NB4 (cell line): Measurements from ENCODE around the gene ARL8A.

Experiments used
- MYC ChIP-seq: IDR thresholded peaks from 2 replicates; pipeline ENCODE4 v1.6.1; 2011; ENCODE audit warnings: low read depth, low read length
- POLR2A ChIP-seq: IDR thresholded peaks from 2 replicates; pipeline ENCODE4 v1.6.1; 2011; ENCODE audit warnings: mild to moderate bottlenecking; ENCODE audit not compliant: insufficient read length; ENCODE audit errors: extremely low read depth
- TF ChIP-seq, protein P1 (sequence below): IDR thresholded peaks from one replicate; pipeline ENCODE4 v1.5.1; 2012; ENCODE audit warnings: low read depth, low read length

DNA sequence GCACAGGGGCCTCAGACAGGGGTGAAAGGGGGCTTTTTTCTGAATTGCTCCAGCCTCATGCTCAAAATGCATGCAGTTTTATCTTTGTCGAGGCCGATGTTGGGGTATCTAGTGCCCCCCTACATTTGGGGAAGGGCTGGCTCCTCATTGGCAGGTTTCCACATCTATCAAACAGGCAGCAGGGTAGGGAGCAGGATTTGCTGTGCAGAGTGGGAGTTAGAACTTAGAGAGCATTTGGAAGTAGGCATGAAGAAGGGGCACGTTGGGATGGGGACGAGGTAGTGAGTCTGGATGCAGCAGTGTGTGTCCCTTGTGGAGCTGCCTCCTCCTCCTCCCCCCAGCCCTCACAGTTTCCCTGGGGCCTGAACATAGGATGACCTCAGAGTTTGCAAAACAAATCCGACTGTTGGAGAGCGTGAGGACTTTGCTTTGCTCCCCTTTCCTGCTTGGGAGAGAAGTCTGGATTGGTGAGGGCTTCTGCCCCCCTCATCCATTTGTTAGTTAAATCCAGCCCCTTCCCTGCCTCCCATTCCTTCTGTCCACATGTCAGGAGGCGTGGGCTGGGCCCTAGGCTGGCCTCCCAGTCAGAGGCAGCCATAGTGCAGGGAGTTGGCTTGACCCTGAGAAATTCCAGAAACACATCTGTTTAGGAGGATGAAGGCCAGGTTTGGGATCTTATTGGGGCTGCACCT is 58.7 kb downstream of the ARL8A start:
- TF ChIP-seq, protein P1, sequence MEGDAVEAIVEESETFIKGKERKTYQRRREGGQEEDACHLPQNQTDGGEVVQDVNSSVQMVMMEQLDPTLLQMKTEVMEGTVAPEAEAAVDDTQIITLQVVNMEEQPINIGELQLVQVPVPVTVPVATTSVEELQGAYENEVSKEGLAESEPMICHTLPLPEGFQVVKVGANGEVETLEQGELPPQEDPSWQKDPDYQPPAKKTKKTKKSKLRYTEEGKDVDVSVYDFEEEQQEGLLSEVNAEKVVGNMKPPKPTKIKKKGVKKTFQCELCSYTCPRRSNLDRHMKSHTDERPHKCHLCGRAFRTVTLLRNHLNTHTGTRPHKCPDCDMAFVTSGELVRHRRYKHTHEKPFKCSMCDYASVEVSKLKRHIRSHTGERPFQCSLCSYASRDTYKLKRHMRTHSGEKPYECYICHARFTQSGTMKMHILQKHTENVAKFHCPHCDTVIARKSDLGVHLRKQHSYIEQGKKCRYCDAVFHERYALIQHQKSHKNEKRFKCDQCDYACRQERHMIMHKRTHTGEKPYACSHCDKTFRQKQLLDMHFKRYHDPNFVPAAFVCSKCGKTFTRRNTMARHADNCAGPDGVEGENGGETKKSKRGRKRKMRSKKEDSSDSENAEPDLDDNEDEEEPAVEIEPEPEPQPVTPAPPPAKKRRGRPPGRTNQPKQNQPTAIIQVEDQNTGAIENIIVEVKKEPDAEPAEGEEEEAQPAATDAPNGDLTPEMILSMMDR: no peak
- TF ChIP-seq POLR2A (no peak), MYC (no peak)
